ENCODE data around the gene FPGS.

Gene FPGS

DNA sequence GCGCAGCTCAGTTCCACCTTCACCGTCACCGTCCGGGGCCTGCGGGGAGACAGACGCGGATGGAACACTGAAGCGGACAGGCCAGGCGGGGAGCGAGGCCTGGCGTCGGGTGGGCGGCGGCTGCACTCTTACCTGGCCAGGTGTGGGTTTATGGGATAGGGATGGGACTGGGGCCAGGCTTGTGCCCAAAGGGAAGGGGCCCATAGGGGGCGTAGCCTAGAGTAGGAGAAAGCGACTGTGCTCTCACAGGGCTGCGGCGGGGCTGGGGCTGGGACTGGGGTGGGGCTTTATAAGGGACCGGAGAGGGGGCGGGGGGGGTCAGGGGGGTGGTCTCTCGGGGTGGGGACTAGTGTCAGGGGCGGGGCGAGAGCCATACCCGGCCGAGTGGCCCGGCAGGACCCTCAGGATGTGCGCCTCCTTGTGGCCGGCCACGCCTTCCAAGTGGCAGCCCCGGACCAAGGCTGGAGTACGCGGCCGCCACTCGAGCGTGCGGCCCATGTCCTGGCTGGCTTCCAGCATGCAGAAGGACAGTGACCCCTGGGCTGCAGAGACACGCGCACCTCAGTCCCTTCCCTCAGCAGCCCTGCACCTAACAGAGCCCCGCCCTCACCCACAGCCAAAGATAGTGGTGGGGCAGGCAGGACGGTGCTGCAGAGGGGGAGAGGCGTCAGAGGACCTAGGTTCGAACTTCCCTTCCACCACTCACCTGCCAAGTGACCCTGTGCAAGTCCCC, 22.8 kb downstream of the FPGS start:
- no peak for TF ChIP-seq EZH2 (IDR thresholded peaks at IDR 0.05; ENCODE audit: borderline replicate concordance, low read depth, low read length, severe bottlenecking)
- TF ChIP-seq, protein P1, sequence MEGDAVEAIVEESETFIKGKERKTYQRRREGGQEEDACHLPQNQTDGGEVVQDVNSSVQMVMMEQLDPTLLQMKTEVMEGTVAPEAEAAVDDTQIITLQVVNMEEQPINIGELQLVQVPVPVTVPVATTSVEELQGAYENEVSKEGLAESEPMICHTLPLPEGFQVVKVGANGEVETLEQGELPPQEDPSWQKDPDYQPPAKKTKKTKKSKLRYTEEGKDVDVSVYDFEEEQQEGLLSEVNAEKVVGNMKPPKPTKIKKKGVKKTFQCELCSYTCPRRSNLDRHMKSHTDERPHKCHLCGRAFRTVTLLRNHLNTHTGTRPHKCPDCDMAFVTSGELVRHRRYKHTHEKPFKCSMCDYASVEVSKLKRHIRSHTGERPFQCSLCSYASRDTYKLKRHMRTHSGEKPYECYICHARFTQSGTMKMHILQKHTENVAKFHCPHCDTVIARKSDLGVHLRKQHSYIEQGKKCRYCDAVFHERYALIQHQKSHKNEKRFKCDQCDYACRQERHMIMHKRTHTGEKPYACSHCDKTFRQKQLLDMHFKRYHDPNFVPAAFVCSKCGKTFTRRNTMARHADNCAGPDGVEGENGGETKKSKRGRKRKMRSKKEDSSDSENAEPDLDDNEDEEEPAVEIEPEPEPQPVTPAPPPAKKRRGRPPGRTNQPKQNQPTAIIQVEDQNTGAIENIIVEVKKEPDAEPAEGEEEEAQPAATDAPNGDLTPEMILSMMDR (IDR thresholded peaks at IDR 0.05; ENCODE audit: borderline replicate concordance, extremely low read depth, low read length, poor library complexity, severe bottlenecking), result peak; percentile 29
- Histone ChIP-seq H3K27ac (ENCODE audit: low read length) (no peak overlapping the region), H2AFZ (ENCODE audit: low read depth, low read length) (no peak overlapping the region), H3K27me3 (ENCODE audit: insufficient read depth, low read length, poor library complexity) (no peaks in the 10 kb centered on the region), H3K79me2 (ENCODE audit: insufficient read depth, low read length) (no peaks in the 10 kb centered on the region), H3K4me3 (ENCODE audit: low read depth in 1 of 2, low read length in 2 of 2) (no peak overlapping the region), H3K9me3 (ENCODE audit: insufficient read depth, low read length, severe bottlenecking) (no peaks in the 10 kb centered on the region), H3K4me2 (ENCODE audit: insufficient read depth, low read length) (no peak overlapping the region), H3K36me3 (ENCODE audit: insufficient read depth, low read length) (no peaks in the 10 kb centered on the region), H3K4me1 (ENCODE audit: insufficient read depth, low read length) (no peaks in the 10 kb centered on the region), H3K9ac (ENCODE audit: low read depth, low read length) (no peak overlapping the region), H4K20me1 (ENCODE audit: insufficient read depth, low read length) (no peaks in the 10 kb centered on the region)
- DNase-seq, result no peak
- ATAC-seq (ENCODE audit: insufficient read depth, low read depth), result 0 out of 3 replicates have a peak, but pooled peaks have one; percentile 31

DNA sequence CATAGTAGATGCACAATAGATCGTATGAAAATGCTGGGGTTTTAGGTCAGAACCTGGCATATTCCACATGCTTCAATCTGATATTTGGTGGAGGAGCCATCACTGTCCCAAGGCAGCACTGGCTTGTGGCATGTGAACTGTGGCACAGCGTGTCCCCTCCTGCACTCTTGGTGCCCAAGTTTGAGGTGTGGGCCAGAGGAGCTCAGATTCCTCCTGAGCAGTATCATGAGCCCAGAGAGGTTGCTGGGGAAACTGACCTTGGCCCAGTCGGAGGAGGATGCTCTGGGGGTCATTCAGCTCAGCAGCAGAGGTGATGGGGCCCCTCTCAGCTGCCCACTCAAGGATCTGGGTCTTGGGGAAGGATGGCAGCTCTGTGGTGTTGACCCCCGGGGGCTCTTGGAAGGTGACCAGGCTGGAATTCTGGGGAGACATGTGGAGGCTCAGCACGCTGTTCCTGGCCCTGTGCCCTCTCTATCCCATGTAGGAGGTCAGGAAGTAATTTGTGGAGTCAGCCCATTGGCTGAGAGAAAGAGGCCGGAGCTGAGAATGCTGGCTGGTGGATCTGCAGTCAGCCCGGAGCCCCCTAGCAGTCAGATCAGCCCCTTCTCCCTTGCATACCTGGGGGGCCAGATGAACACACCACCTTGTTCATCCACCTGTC, 23.7 kb downstream of the FPGS start:
- Histone ChIP-seq H3K4me3 (ENCODE audit: low read depth in 1 of 2, low read length in 2 of 2) (no peak overlapping the region), H3K36me3 (ENCODE audit: insufficient read depth, low read length) (no peaks in the 10 kb centered on the region), H3K27ac (ENCODE audit: low read length) (no peak overlapping the region), H2AFZ (ENCODE audit: low read depth, low read length) (no peak overlapping the region), H3K4me1 (ENCODE audit: insufficient read depth, low read length) (no peaks in the 10 kb centered on the region), H3K27me3 (ENCODE audit: insufficient read depth, low read length, poor library complexity) (no peaks in the 10 kb centered on the region), H3K79me2 (ENCODE audit: insufficient read depth, low read length) (no peaks in the 10 kb centered on the region), H3K9me3 (ENCODE audit: insufficient read depth, low read length, severe bottlenecking) (no peaks in the 10 kb centered on the region), H3K4me2 (ENCODE audit: insufficient read depth, low read length) (no peak overlapping the region), H4K20me1 (ENCODE audit: insufficient read depth, low read length) (no peaks in the 10 kb centered on the region), H3K9ac (ENCODE audit: low read depth, low read length) (no peak overlapping the region)
- TF ChIP-seq EZH2 (IDR thresholded peaks at IDR 0.05; ENCODE audit: borderline replicate concordance, low read depth, low read length, severe bottlenecking), result no peak
- TF ChIP-seq, protein P1 (IDR thresholded peaks at IDR 0.05; ENCODE audit: borderline replicate concordance, extremely low read depth, low read length, poor library complexity, severe bottlenecking), result no peak
- DNase-seq (no peak), ATAC-seq (ENCODE audit: insufficient read depth, low read depth) (no peak)

DNA sequence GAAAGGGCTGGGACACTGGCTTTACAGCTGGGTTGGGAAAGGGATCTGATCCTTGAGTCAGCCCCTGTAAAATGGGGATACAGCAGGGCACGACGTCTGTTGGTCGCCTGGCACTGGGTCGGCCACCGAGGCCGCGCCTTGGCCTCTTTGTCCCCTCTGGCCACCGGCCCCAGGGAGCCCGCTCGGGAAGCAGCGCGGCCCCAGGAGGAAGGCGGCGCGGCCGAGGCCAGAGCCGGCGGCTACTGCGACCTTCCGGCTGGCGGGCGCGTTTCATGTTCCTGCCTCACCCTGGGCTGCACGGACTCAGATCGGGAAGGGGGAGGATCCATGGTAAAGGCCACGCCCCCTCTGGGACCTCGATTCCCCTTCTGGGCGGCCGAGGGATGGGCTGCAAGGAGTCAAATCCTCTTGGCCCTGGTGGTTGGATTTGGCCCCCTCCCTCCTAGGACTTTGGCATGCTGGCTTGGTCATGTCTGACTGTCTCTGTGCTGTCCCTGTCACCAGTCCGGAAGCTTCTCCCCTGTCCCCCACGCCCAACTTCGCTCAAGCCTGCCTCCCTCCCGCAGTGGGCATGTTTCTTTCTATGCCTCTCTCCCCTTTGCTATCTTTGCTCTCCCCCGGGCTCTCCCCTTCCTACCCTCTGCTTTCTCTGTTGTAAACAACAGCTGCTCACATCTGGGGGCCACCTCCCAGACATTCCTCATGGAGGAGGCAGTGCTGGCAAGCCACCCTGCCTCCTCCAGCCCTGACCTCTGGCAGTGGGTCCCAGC, 25.8 kb downstream of the FPGS start:
- no peak overlapping the region for H3K4me3 ChIP-seq (ENCODE audit: low read depth in 1 of 2, low read length in 2 of 2)

More for the DNA sequence above, 25.8 kb downstream of the FPGS start:
- H3K9ac ChIP-seq (ENCODE audit: low read depth, low read length), result no peak overlapping the region
- H3K27ac ChIP-seq (ENCODE audit: low read length), result no peak overlapping the region
- H3K36me3 ChIP-seq (ENCODE audit: insufficient read depth, low read length), result no peaks in the 10 kb centered on the region
- no peaks in the 10 kb centered on the region for H3K79me2 ChIP-seq (ENCODE audit: insufficient read depth, low read length)
- H4K20me1 ChIP-seq (ENCODE audit: insufficient read depth, low read length), result no peaks in the 10 kb centered on the region
- no peaks in the 10 kb centered on the region for H3K4me1 ChIP-seq (ENCODE audit: insufficient read depth, low read length)
- no peaks in the 10 kb centered on the region for H3K27me3 ChIP-seq (ENCODE audit: insufficient read depth, low read length, poor library complexity)
- ATAC-seq (ENCODE audit: insufficient read depth, low read depth) (no peak), DNase-seq (no peak)
- H3K9me3 ChIP-seq (ENCODE audit: insufficient read depth, low read length, severe bottlenecking), result no peaks in the 10 kb centered on the region
- no peak overlapping the region for H2AFZ ChIP-seq (ENCODE audit: low read depth, low read length)
- no peak overlapping the region for H3K4me2 ChIP-seq (ENCODE audit: insufficient read depth, low read length)
- TF ChIP-seq, protein P1 (IDR thresholded peaks at IDR 0.05; ENCODE audit: borderline replicate concordance, extremely low read depth, low read length, poor library complexity, severe bottlenecking), result no peak
- TF ChIP-seq EZH2 (IDR thresholded peaks at IDR 0.05; ENCODE audit: borderline replicate concordance, low read depth, low read length, severe bottlenecking), result no peak

All from DND-41 (cell line).